Peyer's patch (tissue), 4 donors: Measurements from ENCODE around the gene CCDC51. TPM values are rescaled to one million over a fixed set of nuclear protein-coding genes. Genes with fewer than 3 reads are reported as not detected.

ENCODE experiments used
- DNase-seq, 3 donors: peaks; one replicate each; pipeline ENCODE4 v3.0.0-alpha.2; 2017 to 2019
- H3K27ac ChIP-seq, 4 donors: fragments of 200-600 bp; sonication (generic); one replicate each; pipeline ENCODE4 v1.5.1; 2016 to 2019
- H3K27me3 ChIP-seq, 2 donors: fragments of 200-600 bp; sonication (generic); one replicate each; pipeline ENCODE4 v1.5.1; 2019
- H3K36me3 ChIP-seq, 3 donors: fragments of 200-600 bp; sonication (generic); one replicate each; pipeline ENCODE4 v1.5.1; 2016 to 2019
- H3K4me1 ChIP-seq, 4 donors: fragments of 200-600 bp; sonication (generic); one replicate each; pipeline ENCODE4 v1.5.1; 2016 to 2019
- H3K4me3 ChIP-seq, 4 donors: fragments of 200-600 bp; sonication (generic); 1 replicate in 3 of 4; 2 replicates in 1 of 4; pipeline ENCODE4 v1.5.1; 2016 to 2019; ENCODE audit warnings: mild to moderate bottlenecking in 1 of 4
- H3K9me3 ChIP-seq, 4 donors: fragments of 200-600 bp; sonication (generic); one replicate each; pipeline ENCODE4 v1.5.1; 2016 to 2019; ENCODE audit warnings: mild to moderate bottlenecking in 1 of 4
- CTCF ChIP-seq, 6 experiments: fragments of 450-650 bp in 4 of 6; fragments of 200-600 bp in 2 of 6; sonication (generic) in 1 of 6; IDR thresholded peaks; one replicate each; pipeline ENCODE4 v1.5.1; 2017 to 2019; ENCODE audit warnings: antibody characterized with exemption in 6 of 6, mild to moderate bottlenecking in 3 of 6, moderate library complexity in 1 of 6
- POLR2A ChIP-seq, 2 donors: fragments of 450-650 bp; IDR thresholded peaks; one replicate each; pipeline ENCODE4 v1.5.1; 2017; ENCODE audit warnings: antibody characterized with exemption in 2 of 2, mild to moderate bottlenecking in 2 of 2, moderate library complexity in 2 of 2
- total RNA-seq, 4 donors: library from RNA; depleted of rRNA; stranded (reverse); fragments of >200 nt; gene quantifications; one replicate each; pipeline ENCODE4 v1.1.0, GENCODE V29; 2016

CCDC51 gene
- total RNA-seq, 4 donors from 2014 or later, result 7.4 to 13.1 (median 9.1) TPM

GRCh38 chr3:48459331-48459730, 19.4 kb upstream of the CCDC51 start:
- TF ChIP-seq CTCF (IDR thresholded peaks at IDR 0.05) (no peak), POLR2A (IDR thresholded peaks at IDR 0.05) (no peak)
- DNase-seq, result no peak
- Histone ChIP-seq H3K4me1 (no peaks in the 10 kb centered on the region), H3K27ac (no peak overlapping the region), H3K9me3 (no peaks in the 10 kb centered on the region), H3K4me3 (no peak overlapping the region), H3K27me3 (no peaks in the 10 kb centered on the region), H3K36me3 (peaks cover 0 to 61% (median 0%) of the 10 kb centered on the region in 3 donors)

GRCh38 chr3:48456456-48456855, 16.5 kb upstream of the CCDC51 start:
- no peak overlapping the region for H3K4me3 ChIP-seq
- no peak for DNase-seq
- H3K4me1 ChIP-seq, result no peaks in the 10 kb centered on the region
- H3K36me3 ChIP-seq, result peaks cover 0 to 85% (median 0%) of the 10 kb centered on the region in 3 donors
- no peaks in the 10 kb centered on the region for H3K9me3 ChIP-seq
- no peak overlapping the region for H3K27ac ChIP-seq
- TF ChIP-seq POLR2A (IDR thresholded peaks at IDR 0.05), result no peak
- TF ChIP-seq CTCF (IDR thresholded peaks at IDR 0.05), result no peak
- no peaks in the 10 kb centered on the region for H3K27me3 ChIP-seq

- TF ChIP-seq CTCF (IDR thresholded peaks at IDR 0.05), result no peak
- TF ChIP-seq POLR2A (IDR thresholded peaks at IDR 0.05), result no peak
- DNase-seq, result no peak
- peaks cover 0 to 41% (median 0%) of the 10 kb centered on the region in 3 donors for H3K36me3 ChIP-seq
Observed at GRCh38 chr3:48451270-48451669, 11.4 kb upstream of the CCDC51 start.

GRCh38 chr3:48446425-48447193, 6.7 kb upstream of the CCDC51 start, which contains the start of gene ATRIP:
ATRIP (plus strand) TSS chr3:48446737; CDS start chr3:48446846, 109 bp downstream.
- H3K4me3 ChIP-seq, result peak within 1 kb of the TSS; percentile 63 to 97 (median 92)
- DNase-seq, result peak; percentile 87 to 95 (median 95)
- H3K27ac ChIP-seq, result peak within 1 kb of the TSS; percentile 82 to 95 (median 92)
- no peaks in the 10 kb centered on the region for H3K9me3 ChIP-seq
- no peaks in the 10 kb centered on the region for H3K27me3 ChIP-seq
- TF ChIP-seq CTCF (IDR thresholded peaks at IDR 0.05) (no peak), POLR2A (IDR thresholded peaks at IDR 0.05) (peak; percentile 86 to 87)
- peaks cover 0 to 11% (median 0%) of the 10 kb centered on the region in 3 donors for H3K36me3 ChIP-seq
- peaks cover 0 to 30% (median 8%) of the 10 kb centered on the region in 4 donors for H3K4me1 ChIP-seq

More at GRCh38 chr3:48451270-48451669, 11.4 kb upstream of the CCDC51 start:
- H3K4me1 ChIP-seq, result peaks cover 0 to 14% (median 4%) of the 10 kb centered on the region in 4 donors
- H3K4me3 ChIP-seq, result no peak overlapping the region
- no peaks in the 10 kb centered on the region for H3K9me3 ChIP-seq
- H3K27ac ChIP-seq, result no peak overlapping the region
- H3K27me3 ChIP-seq, result no peaks in the 10 kb centered on the region

- no peak for DNase-seq
- H3K9me3 ChIP-seq, result no peaks in the 10 kb centered on the region
- peak overlapping the region; percentile 63 to 97 (median 92) for H3K4me3 ChIP-seq
- peak overlapping the region; percentile 82 to 95 (median 92) for H3K27ac ChIP-seq
- TF ChIP-seq POLR2A (IDR thresholded peaks at IDR 0.05) (no peak), CTCF (IDR thresholded peaks at IDR 0.05) (no peak)
- H3K27me3 ChIP-seq, result no peaks in the 10 kb centered on the region
- peaks cover 0 to 11% (median 0%) of the 10 kb centered on the region in 3 donors for H3K36me3 ChIP-seq
- peaks cover 0 to 36% (median 14%) of the 10 kb centered on the region in 4 donors for H3K4me1 ChIP-seq
Observed at GRCh38 chr3:48446043-48446424, 6.1 kb upstream of the CCDC51 start.
